GM12878 (cell line): ENCODE measurements around the gene TNFRSF8. TPM values are rescaled to one million over a fixed set of nuclear protein-coding genes. Genes with fewer than 3 reads are reported as not detected.
"Not testable (repeated sequence)": the region's sequence is repeated elsewhere in the genome, so short reads cannot be mapped to it uniquely, and the experiment has no call there.

Experiments used
- ATAC-seq: fragments of 200-7000 bp; cut with Tn5 transposase; 3 replicates; pipeline ENCODE4 v1.9.1; 2020; ENCODE audit warnings: mild to moderate bottlenecking, moderate library complexity
- BruUV-seq: library from RNA; stranded (reverse); fragments of 400-500 nt; replicated peaks from 2 replicates; lab custom pipeline; 2021; lab: Mats Ljungman, UMichigan
- CTCF ChIA-PET: fragments of 300-600 bp; sonication (Branson Sonifier 250); formaldehyde crosslinking; extraction: SDS; loops from one replicate; lab custom pipeline; 2021; ENCODE audit warnings: inconsistent platforms; lab: Yijun Ruan, JAX
- POLR2A ChIA-PET: fragments of 350-600 bp; formaldehyde crosslinking; extraction: SDS; loops from one replicate; lab custom pipeline; 2021; ENCODE audit warnings: inconsistent platforms; lab: Charles Lee
- RAD21 ChIA-PET: fragments of 300-600 bp; sonication (Branson Sonifier 250); formaldehyde crosslinking; loops from one replicate; lab custom pipeline; 2023; ENCODE audit warnings: antibody characterized with exemption; ENCODE audit not compliant: unreplicated experiment; lab: Charles Lee
- SMC1A ChIA-PET: fragments of 300-600 bp; sonication (Branson Sonifier 250); formaldehyde crosslinking; loops from one replicate; lab custom pipeline; 2023; ENCODE audit not compliant: unreplicated experiment, uncharacterized antibody; lab: Charles Lee
- DNase-seq: peaks from one replicate; pipeline ENCODE4 v3.0.0-alpha.2; 2011; ENCODE audit warnings: low read depth, low spot score
- FAIRE-seq: peaks from 3 replicates; lab custom pipeline; 2011; peaks lifted over from hg19 to GRCh38; lab: Jason Lieb, UNC
- H2AFZ ChIP-seq: 2 replicates; pipeline ENCODE4 v1.6.0; 2011; ENCODE audit warnings: low read depth, low read length, control low read depth; ENCODE audit not compliant: control insufficient read depth
- H3K27ac ChIP-seq: 2 replicates; pipeline ENCODE4 v1.5.1; 2011; ENCODE audit warnings: control low read depth; ENCODE audit not compliant: control insufficient read depth, insufficient read depth
- H3K27me3 ChIP-seq, 2 experiments: replicated peaks in 1 of 2; 2 replicates each; pipeline versions ENCODE4 v1.6.0 to v1.6.1; 2011; ENCODE audit warnings: low read length in 1 of 2; ENCODE audit not compliant: control insufficient read depth in 2 of 2, insufficient read depth in 2 of 2
- H3K36me3 ChIP-seq, 2 experiments: 2 replicates each; pipeline ENCODE4 v1.5.1; 2011; ENCODE audit warnings: low read length in 1 of 2; ENCODE audit not compliant: control insufficient read depth in 2 of 2, insufficient read depth in 2 of 2
- H3K4me1 ChIP-seq: 2 replicates; pipeline ENCODE4 v1.6.1; 2011; ENCODE audit warnings: mild to moderate bottlenecking, low read length, moderate library complexity, mixed read lengths; ENCODE audit not compliant: control insufficient read depth, insufficient read depth
- H3K4me2 ChIP-seq: 2 replicates; pipeline ENCODE4 v1.6.0; 2011; ENCODE audit warnings: control low read depth; ENCODE audit not compliant: control insufficient read depth, insufficient read depth
- H3K4me3 ChIP-seq: fragments of 200-600 bp; sonication (generic); 2 replicates; pipeline ENCODE4 v1.5.1; 2016
- H3K79me2 ChIP-seq: 2 replicates; pipeline ENCODE4 v1.6.0; 2011; ENCODE audit warnings: low read length; ENCODE audit not compliant: control insufficient read depth, insufficient read depth
- H3K9ac ChIP-seq: 2 replicates; pipeline ENCODE4 v1.8.0; 2011; ENCODE audit warnings: low read length, control low read depth, mixed read lengths; ENCODE audit not compliant: control insufficient read depth, insufficient read depth
- H3K9me3 ChIP-seq: replicated peaks from 3 replicates; pipeline ENCODE4 v1.5.1; 2011; ENCODE audit warnings: mild to moderate bottlenecking, low read length; ENCODE audit not compliant: control insufficient read depth, insufficient read depth
- H4K20me1 ChIP-seq: 2 replicates; pipeline ENCODE4 v1.6.0; 2011; ENCODE audit not compliant: control insufficient read depth, insufficient read depth
- ATF3 ChIP-seq: IDR thresholded peaks from 2 replicates; pipeline ENCODE4 v1.6.1; 2011; ENCODE audit warnings: low read depth, mild to moderate bottlenecking, low read length, moderate library complexity, borderline replicate concordance; ENCODE audit errors: extremely low read depth
- ATF7 ChIP-seq: fragments of 450-650 bp; IDR thresholded peaks from 2 replicates; pipeline ENCODE4 v1.6.1; 2016; ENCODE audit warnings: low read depth, mild to moderate bottlenecking
- BHLHE40 ChIP-seq, 2 experiments: fragments of 450-650 bp in 1 of 2; IDR thresholded peaks; 2 replicates each; pipeline ENCODE4 v1.6.1; 2011 to 2017; ENCODE audit warnings: low read depth in 2 of 2, borderline replicate concordance in 1 of 2, improper control_type of control experiment in 1 of 2, low read length in 1 of 2, mild to moderate bottlenecking in 1 of 2
- EED ChIP-seq: sonication (generic); IDR thresholded peaks from 2 replicates; pipeline ENCODE4 v1.6.1; 2016; ENCODE audit warnings: antibody characterized with exemption, low read depth
- ETV6 ChIP-seq, 2 experiments: fragments of 450-650 bp in 1 of 2; IDR thresholded peaks in 1 of 2; conservative IDR thresholded peaks in 1 of 2; 2 replicates each; pipeline ENCODE4 v1.6.1; 2014; ENCODE audit warnings: antibody characterized with exemption in 1 of 2, borderline replicate concordance in 1 of 2, low read depth in 1 of 2, mild to moderate bottlenecking in 1 of 2, moderate library complexity in 1 of 2
- IKZF1 ChIP-seq: fragments of 450-650 bp; conservative IDR thresholded peaks from 2 replicates; pipeline ENCODE4 v1.6.1; 2017; ENCODE audit warnings: antibody characterized with exemption, mild to moderate bottlenecking
- NR2F1 ChIP-seq: fragments of 450-650 bp; conservative IDR thresholded peaks from 2 replicates; pipeline ENCODE4 v1.6.1; 2017; ENCODE audit warnings: mild to moderate bottlenecking
- RAD51 ChIP-seq: fragments of 450-650 bp; IDR thresholded peaks from 2 replicates; pipeline ENCODE4 v1.6.1; 2016; ENCODE audit warnings: moderate library complexity, mild to moderate bottlenecking, inconsistent platforms
- RELB ChIP-seq: fragments of 450-650 bp; IDR thresholded peaks from 2 replicates; pipeline ENCODE4 v1.6.1; 2017; ENCODE audit warnings: low read depth, mild to moderate bottlenecking, moderate library complexity
- SKIL ChIP-seq: fragments of 450-650 bp; IDR thresholded peaks from 2 replicates; pipeline ENCODE4 v1.6.1; 2017; ENCODE audit warnings: mild to moderate bottlenecking, low read depth, inconsistent platforms; ENCODE audit not compliant: poor library complexity, severe bottlenecking
- SMARCA5 ChIP-seq: fragments of 450-650 bp; IDR thresholded peaks from 2 replicates; pipeline ENCODE4 v1.6.1; 2017; ENCODE audit warnings: mild to moderate bottlenecking
- USF1 ChIP-seq: IDR thresholded peaks from 2 replicates; pipeline ENCODE4 v1.6.1; 2011; ENCODE audit warnings: borderline replicate concordance, low read depth, mild to moderate bottlenecking, moderate library complexity, mixed read lengths, low read length; ENCODE audit not compliant: insufficient read depth; ENCODE audit errors: extremely low read length
- USF2 ChIP-seq: IDR thresholded peaks from 2 replicates; pipeline ENCODE4 v1.6.1; 2011; ENCODE audit warnings: low read depth, low read length, improper control_type of control experiment, borderline replicate concordance
- WGBS: methylation state at CpG from one replicate; pipeline ENCODE4 v1.1.6; 2016; ENCODE audit warnings: low lambda C conversion rate; ENCODE audit not compliant: insufficient replicate concordance, insufficient coverage; ENCODE audit errors: missing lambda C conversion rate; 5-methylcytosine and 5-hydroxymethylcytosine counted together
- in situ Hi-C: fragments of 300-500 bp; cut with MboI; formaldehyde crosslinking; loops from 9 replicates; pipeline ENCODE4 v1.14.3; 2018; ENCODE audit warnings: mixed read lengths
- intact Hi-C: fragments of 100-400 bp; cut with micrococcal nuclease; formaldehyde crosslinking; loops from one replicate; pipeline ENCODE4 v1.14.2; 2022; ENCODE audit not compliant: unreplicated experiment
- polyA plus RNA-seq, 11 experiments: library from polyadenylated mRNA; depleted of rRNA in 4 of 11; unstranded in 6 of 11; stranded (reverse) in 5 of 11; fragments of >200 nt; fragmentation: Nextera tagmentation in 4 of 11; fragmentation: Illumina TruSeq in 1 of 11; extraction: Ambion mirVana in 4 of 11; extraction: Trizol in 1 of 11; gene quantifications; 1 replicate in 1 of 11; 2 replicates in 10 of 11; pipeline versions ENCODE4 v1.2.1 to v1.2.3, GENCODE V29; 2011 to 2016; ENCODE audit warnings: inconsistent platforms in 2 of 11, missing spikeins in 2 of 11, low read depth in 1 of 11
- total RNA-seq, 4 experiments: library from RNA; depleted of rRNA in 3 of 4; stranded (reverse); fragments of >200 nt in 3 of 4; fragmentation: Illumina TruSeq in 1 of 4; extraction: Trizol in 1 of 4; gene quantifications; 2 replicates each; pipeline versions ENCODE4 v1.2.1 to v1.2.3, GENCODE V29; 2013 to 2021

TNFRSF8 gene
- total and polyA plus RNA-seq, 10 of the 15 experiments (the other 5 are each of a cell fraction or from before 2014, with no cell fraction given): 9.8 to 114 (median 58.8) TPM

- Histone ChIP-seq H3K27ac (peak overlapping the region; percentile 94), H3K4me1 (peaks cover 73% of the 10 kb centered on the region), H2AFZ (peak overlapping the region; percentile 52), H3K4me2 (0 out of 2 replicates have a peak overlapping the region, but pooled peaks have one; percentile 31)
- H3K79me2 ChIP-seq, H3K4me3 ChIP-seq, FAIRE-seq, H3K9ac ChIP-seq, in situ Hi-C loops, H3K36me3 ChIP-seq, DNase-seq, BruUV-seq, H4K20me1 ChIP-seq, H3K9me3 ChIP-seq, H3K27me3 ChIP-seq: not testable (repeated sequence)
- ChIA-PET RAD21 (interaction anchor here (1.1 to 9.9 kb wide), 8 partner anchors 10 to 136 kb away, joined by 3 to 167 read pairs (median 14); partner anchors contain the start of gene TNFRSF8), CTCF (interaction anchor here (1.1 to 4.4 kb wide), 4 partner anchors 11 to 35 kb away, joined by 4 to 37 read pairs (median 10); partner anchors contain the start of gene TNFRSF8), SMC1A (interaction anchor here (0.6 to 14.3 kb wide), 7 partner anchors 8 to 34 kb away, joined by 3 to 209 read pairs (median 4); partner anchors contain the start of gene TNFRSF8), POLR2A (interaction anchor here (0.5 to 9.7 kb wide), 10 partner anchors 8 to 121 kb away, joined by 3 to 154 read pairs (median 6); partner anchors contain the start of genes MIIP and TNFRSF8)
- intact Hi-C loops: loop anchor here (2.0 kb wide), 1 partner anchor 136 kb away; no protein-coding TSS in a partner anchor
- 0% methylated on average over 15 of the region's 15 CpGs for WGBS
- ATAC-seq: peak; percentile 27
- peak; percentile 74; the same call in 1 of the 2 replicates for TF ChIP-seq ATF7
- peak; percentile 44; the same call in 1 of the 2 replicates for TF ChIP-seq EED
- peak; percentile 47; the same call in 1 of the 2 replicates for TF ChIP-seq ATF3
- peak; percentile 61; the same call in 1 of the 2 replicates for TF ChIP-seq RELB
- TF ChIP-seq SMARCA5: peak; percentile 43; the same call in 1 of the 2 replicates
- TF ChIP-seq NR2F1: 0 out of 2 replicates have a peak, but pooled peaks have one; percentile 36
- peak; percentile 78 for TF ChIP-seq SKIL
- TF ChIP-seq BHLHE40 (IDR thresholded peaks at IDR 0.05; ENCODE audit: borderline replicate concordance in 1 of 2, low read depth in 2 of 2, low read length in 1 of 2): peak; percentile 85 to 89; a peak in 3 of 4 replicates
- TF ChIP-seq USF2: peak; percentile 72
- 0 out of 2 replicates have a peak, but pooled peaks have one; percentile 30 for TF ChIP-seq IKZF1
- TF ChIP-seq ETV6 (conservative IDR thresholded peaks at IDR 0.05 in 1 of 2, IDR thresholded peaks at IDR 0.05 in 1 of 2; ENCODE audit: borderline replicate concordance in 1 of 2, low read depth in 1 of 2): peak in 1 of 2 experiments; percentile 51; a peak in 2 of 4 replicates
- peak; percentile 93 for TF ChIP-seq RAD51
- TF ChIP-seq USF1: peak; percentile 85
Observed at GRCh38 chr1:12044187-12044877, 18.8 kb upstream of the TNFRSF8 start.
